HUES64 (cell line): ENCODE measurements around the gene UNG.

ENCODE experiments used
- H3K27ac ChIP-seq: 2 replicates; pipeline ENCODE4 v1.7.0; 2013; ENCODE audit warnings: low read depth, low read length, inconsistent platforms
- H3K27me3 ChIP-seq: 2 replicates; pipeline ENCODE4 v1.6.1; 2013; ENCODE audit warnings: mild to moderate bottlenecking, low read length; ENCODE audit not compliant: insufficient read depth
- H3K36me3 ChIP-seq: 2 replicates; pipeline ENCODE4 v1.6.1; 2013; ENCODE audit warnings: mild to moderate bottlenecking, low read length; ENCODE audit not compliant: insufficient read depth
- H3K4me1 ChIP-seq: 2 replicates; pipeline ENCODE4 v1.6.1; 2013; ENCODE audit warnings: mild to moderate bottlenecking, low read length, moderate library complexity; ENCODE audit not compliant: insufficient read depth
- H3K4me3 ChIP-seq: 2 replicates; pipeline ENCODE4 v1.5.1; 2013; ENCODE audit warnings: mild to moderate bottlenecking, low read length, moderate library complexity
- H3K9ac ChIP-seq: 2 replicates; pipeline ENCODE4 v1.6.1; 2013; ENCODE audit warnings: mild to moderate bottlenecking, low read depth, low read length
- H3K9me3 ChIP-seq: 2 replicates; pipeline ENCODE4 v1.6.1; 2013; ENCODE audit warnings: low read depth, low read length; ENCODE audit not compliant: insufficient read depth
- WGBS: fragments of 150-250, 120-280 bp; methylation state at CpG from one replicate; pipeline ENCODE4 v1.1.7; 2013; ENCODE audit warnings: missing lambda C conversion rate; 5-methylcytosine and 5-hydroxymethylcytosine counted together

UNG gene

GRCh38 chr12:109157986-109158385 is 60.6 kb downstream of the UNG start:
- Histone ChIP-seq H3K36me3 (no peaks in the 10 kb centered on the region), H3K9me3 (no peaks in the 10 kb centered on the region), H3K4me3 (no peak overlapping the region), H3K27ac (no peak overlapping the region), H3K9ac (no peak overlapping the region), H3K27me3 (peaks cover 12% of the 10 kb centered on the region; the same call in 1 of the 2 replicates), H3K4me1 (no peaks in the 10 kb centered on the region)
- 94% methylated on average over 5 of the region's 5 CpGs for WGBS

- no peaks in the 10 kb centered on the region for H3K27me3 ChIP-seq
- no peak overlapping the region for H3K4me3 ChIP-seq
- H3K4me1 ChIP-seq = no peaks in the 10 kb centered on the region
- H3K9ac ChIP-seq = no peak overlapping the region
- no peaks in the 10 kb centered on the region for H3K9me3 ChIP-seq
- H3K36me3 ChIP-seq = no peaks in the 10 kb centered on the region
- H3K27ac ChIP-seq = no peak overlapping the region
- WGBS = 98% methylated on average over 7 of the region's 7 CpGs
Observed at GRCh38 chr12:109160433-109160832, 63.0 kb downstream of the UNG start.
